ENCODE measurements around the gene ZNF526. TPM values are rescaled to one million over a fixed set of nuclear protein-coding genes. Genes with fewer than 3 reads are reported as not detected.

Gene ZNF526
- total RNA-seq, 2 donors from 2014 or later, result 15.7 to 16.0 TPM

GRCh38 chr19:42191330-42191729 lies 28.8 kb upstream of the ZNF526 start:
- peaks cover 4% of the 10 kb centered on the region for H3K27me3 ChIP-seq (ENCODE audit: control insufficient read depth, insufficient read depth, low read length, poor library complexity, severe bottlenecking)
- H3K4me3 ChIP-seq (ENCODE audit: low read length), result no peak overlapping the region
- no peak overlapping the region for H3K4me3 Mint-ChIP-seq
- H3K27ac Mint-ChIP-seq, result no peak overlapping the region
- no peak for DNase-seq
- peaks cover 5% of the 10 kb centered on the region for H3K36me3 Mint-ChIP-seq (ENCODE audit: low read depth)
- no peak for TF ChIP-seq CTCF (conservative IDR thresholded peaks at IDR 0.05)
- H3K9ac ChIP-seq (ENCODE audit: extremely low read depth, low read length, poor library complexity, severe bottlenecking), result no peak overlapping the region
- H3K4me1 Mint-ChIP-seq, result no peaks in the 10 kb centered on the region
- 100% methylated on average over 1 of the region's 1 CpG for WGBS, 2 experiments (ENCODE audit: insufficient coverage in 1 of 2, insufficient read length in 1 of 2)
- H3K4me1 ChIP-seq (ENCODE audit: control insufficient read depth, insufficient read depth, low read length), result no peaks in the 10 kb centered on the region
- no peak overlapping the region for H3K27ac ChIP-seq (ENCODE audit: low read depth, low read length)
- peaks cover 24% of the 10 kb centered on the region for H3K27me3 Mint-ChIP-seq (ENCODE audit: insufficient read depth)
- peaks cover 3% of the 10 kb centered on the region for H3K9me3 Mint-ChIP-seq
- H3K36me3 ChIP-seq (ENCODE audit: control insufficient read depth, insufficient read depth, low read length), result no peaks in the 10 kb centered on the region
- H3K9me3 ChIP-seq (ENCODE audit: control insufficient read depth, low read length), result peaks cover 7% of the 10 kb centered on the region

DNA sequence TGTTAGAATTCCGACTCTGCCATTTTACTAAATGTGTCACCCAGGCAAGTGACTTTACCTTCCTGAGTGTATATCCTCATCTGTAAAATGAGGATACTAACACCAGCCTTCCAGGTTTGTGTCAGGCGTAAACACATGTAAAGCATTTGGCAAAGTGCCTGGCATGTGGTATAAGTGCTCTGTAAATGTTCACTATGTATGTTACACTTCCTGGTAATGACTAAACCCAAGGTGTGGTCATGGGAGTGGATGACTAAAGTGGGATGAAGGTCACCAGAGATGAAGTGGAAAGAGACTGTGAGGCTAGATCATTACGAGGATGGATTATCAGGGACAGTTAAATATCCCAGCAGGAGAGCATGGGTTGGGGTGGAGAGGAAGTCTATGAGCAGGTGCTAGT lies 28.3 kb upstream of the ZNF526 start:
- Mint-ChIP-seq H3K27me3 (ENCODE audit: insufficient read depth) (peaks cover 27% of the 10 kb centered on the region), H3K4me1 (no peaks in the 10 kb centered on the region), H3K36me3 (ENCODE audit: low read depth) (peaks cover 10% of the 10 kb centered on the region), H3K27ac (no peak overlapping the region), H3K4me3 (no peak overlapping the region), H3K9me3 (peaks cover 3% of the 10 kb centered on the region)
- Histone ChIP-seq H3K27ac (ENCODE audit: low read depth, low read length) (no peak overlapping the region), H3K9me3 (ENCODE audit: control insufficient read depth, low read length) (peaks cover 7% of the 10 kb centered on the region), H3K36me3 (ENCODE audit: control insufficient read depth, insufficient read depth, low read length) (no peaks in the 10 kb centered on the region), H3K27me3 (ENCODE audit: control insufficient read depth, insufficient read depth, low read length, poor library complexity, severe bottlenecking) (peaks cover 4% of the 10 kb centered on the region), H3K4me3 (ENCODE audit: low read length) (no peak overlapping the region), H3K9ac (ENCODE audit: extremely low read depth, low read length, poor library complexity, severe bottlenecking) (no peak overlapping the region), H3K4me1 (ENCODE audit: control insufficient read depth, insufficient read depth, low read length) (no peaks in the 10 kb centered on the region)
- no peak for DNase-seq
- 78 to 86% methylated on average over 3 of the region's 3 CpGs for WGBS, 2 experiments (ENCODE audit: insufficient coverage in 1 of 2, insufficient read length in 1 of 2)
- no peak for TF ChIP-seq CTCF (conservative IDR thresholded peaks at IDR 0.05)

DNA sequence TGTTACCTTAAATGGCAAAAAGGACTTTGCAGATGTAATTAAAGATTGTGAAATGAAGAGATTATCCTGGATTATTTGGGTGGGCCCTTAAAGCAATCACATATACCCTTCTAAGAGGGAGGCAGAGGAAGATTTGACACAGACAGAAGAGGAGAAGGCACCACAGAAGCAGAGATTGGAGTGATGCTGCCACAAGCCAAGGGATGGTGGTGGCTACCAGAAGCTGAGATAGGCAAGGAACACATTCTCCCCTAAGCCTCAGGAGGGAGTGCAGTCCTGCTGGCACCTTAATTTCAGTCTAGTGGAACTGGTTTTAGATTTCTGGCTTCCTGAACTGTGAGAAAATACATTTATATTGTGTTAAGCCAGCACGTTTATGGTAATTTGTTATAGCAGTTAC lies 26.8 kb upstream of the ZNF526 start:
- Mint-ChIP-seq H3K4me1 (no peaks in the 10 kb centered on the region), H3K36me3 (ENCODE audit: low read depth) (peaks cover 20% of the 10 kb centered on the region), H3K4me3 (no peak overlapping the region), H3K27me3 (ENCODE audit: insufficient read depth) (peaks cover 27% of the 10 kb centered on the region), H3K9me3 (peaks cover 3% of the 10 kb centered on the region), H3K27ac (no peak overlapping the region)
- Histone ChIP-seq H3K27ac (ENCODE audit: low read depth, low read length) (no peak overlapping the region), H3K4me3 (ENCODE audit: low read length) (no peak overlapping the region), H3K9ac (ENCODE audit: extremely low read depth, low read length, poor library complexity, severe bottlenecking) (no peak overlapping the region), H3K36me3 (ENCODE audit: control insufficient read depth, insufficient read depth, low read length) (peaks cover 5% of the 10 kb centered on the region), H3K9me3 (ENCODE audit: control insufficient read depth, low read length) (peaks cover 7% of the 10 kb centered on the region), H3K27me3 (ENCODE audit: control insufficient read depth, insufficient read depth, low read length, poor library complexity, severe bottlenecking) (peaks cover 4% of the 10 kb centered on the region), H3K4me1 (ENCODE audit: control insufficient read depth, insufficient read depth, low read length) (no peaks in the 10 kb centered on the region)
- no peak for DNase-seq
- WGBS, 2 experiments (ENCODE audit: insufficient coverage in 1 of 2, insufficient read length in 1 of 2), result 88% methylated on average over 1 of the region's 1 CpG; no CpG with 5 or more reads in 1 of the 2 experiments
- no peak for TF ChIP-seq CTCF (conservative IDR thresholded peaks at IDR 0.05)
